GM12801 (cell line): ENCODE measurements around the gene SMIM38.

Experiments
- CTCF ChIP-seq: IDR thresholded peaks from one replicate; pipeline ENCODE4 v1.5.1; 2011; ENCODE audit warnings: control low read depth; ENCODE audit not compliant: insufficient read length; ENCODE audit errors: extremely low read depth

Gene SMIM38

GRCh38 chr11:69154938-69155301, 815 bp upstream of the SMIM38 start:
- no peak for TF ChIP-seq CTCF

GRCh38 chr11:69156235-69156639, 502 bp downstream of the SMIM38 start:
- TF ChIP-seq CTCF = no peak

- no peak for TF ChIP-seq CTCF
These were observed 979 bp downstream of the SMIM38 start for GRCh38 chr11:69156673-69157155.

GRCh38 chr11:69157156-69157821, 1.6 kb downstream of the SMIM38 start:
- no peak for TF ChIP-seq CTCF

GRCh38 chr11:69157822-69158231, 2.1 kb downstream of the SMIM38 start:
- TF ChIP-seq CTCF = no peak

GRCh38 chr11:69158301-69159149, 2.8 kb downstream of the SMIM38 start:
- TF ChIP-seq CTCF = no peak

GRCh38 chr11:69159150-69159852, 3.6 kb downstream of the SMIM38 start:
- no peak for TF ChIP-seq CTCF
